Endothelial cell of umbilical vein (primary cell): ENCODE data around the gene RPS18. TPM values are rescaled to one million over a fixed set of nuclear protein-coding genes. Genes with fewer than 3 reads are reported as not detected.

Experiments used
- BruUV-seq: library from RNA; stranded (reverse); fragments of 400-500 nt; replicated peaks from 2 replicates; lab custom pipeline; 2021; lab: Mats Ljungman, UMichigan
- CTCF ChIA-PET: fragments of 300-600, 350-600 bp; sonication (Branson Sonifier 250); formaldehyde crosslinking; loops from one replicate; lab custom pipeline; 2021; ENCODE audit warnings: antibody characterized with exemption, inconsistent platforms; lab: Charles Lee
- POLR2A ChIA-PET: fragments of 300-600, 350-600 bp; sonication (Branson Sonifier 250); formaldehyde crosslinking; loops from one replicate; lab custom pipeline; 2021; ENCODE audit warnings: antibody characterized with exemption, inconsistent platforms; lab: Charles Lee
- DNase-seq: peaks from one replicate; pipeline ENCODE4 v3.0.0-alpha.2; 2011; ENCODE audit warnings: low read depth, low spot score
- FAIRE-seq: peaks from 2 replicates; lab custom pipeline; 2011; peaks lifted over from hg19 to GRCh38; lab: Jason Lieb, UNC
- H2AFZ ChIP-seq: 2 replicates; pipeline ENCODE4 v1.6.0; 2012; ENCODE audit warnings: low read depth, low read length, control low read depth, inconsistent platforms
- H3K27ac ChIP-seq: 2 replicates; pipeline ENCODE4 v1.5.1; 2011; ENCODE audit warnings: low read depth, mild to moderate bottlenecking, control low read depth, low read length, moderate library complexity; ENCODE audit not compliant: insufficient read depth
- H3K27me3 ChIP-seq, 2 experiments: 2 replicates each; pipeline versions ENCODE4 v1.6.0 to v1.6.1; 2011; ENCODE audit warnings: low read length in 2 of 2, mixed read lengths in 1 of 2; ENCODE audit not compliant: control insufficient read depth in 2 of 2, insufficient read depth in 2 of 2
- H3K36me3 ChIP-seq, 2 experiments: 2 replicates in 1 of 2; 3 replicates in 1 of 2; pipeline ENCODE4 v1.5.1; 2011; ENCODE audit warnings: low read length in 2 of 2, mild to moderate bottlenecking in 1 of 2, moderate library complexity in 1 of 2; ENCODE audit not compliant: control insufficient read depth in 2 of 2, insufficient read depth in 2 of 2; ENCODE audit errors: extremely low read depth in 1 of 2
- H3K4me1 ChIP-seq: 3 replicates; pipeline ENCODE4 v1.5.1; 2011; ENCODE audit warnings: mild to moderate bottlenecking, low read length; ENCODE audit not compliant: control insufficient read depth, insufficient read depth; ENCODE audit errors: extremely low read depth
- H3K4me2 ChIP-seq: 2 replicates; pipeline ENCODE4 v1.6.1; 2011; ENCODE audit warnings: low read length, control low read depth, mixed read lengths; ENCODE audit not compliant: insufficient read depth
- H3K4me3 ChIP-seq, 3 experiments: fragments of 200-600 bp in 1 of 3; sonication (generic), shearing (Covaris generic) in 1 of 3; replicated peaks in 1 of 3; 2 replicates each; pipeline ENCODE4 v1.5.1; 2011 to 2016; ENCODE audit warnings: control low read depth in 3 of 3, low read length in 3 of 3, mild to moderate bottlenecking in 2 of 3, inconsistent platforms in 1 of 3, low read depth in 1 of 3, moderate library complexity in 1 of 3; ENCODE audit not compliant: insufficient read depth in 1 of 3
- H3K79me2 ChIP-seq: 2 replicates; pipeline ENCODE4 v1.6.0; 2012; ENCODE audit warnings: low read length, inconsistent platforms; ENCODE audit not compliant: control insufficient read depth, insufficient read depth
- H3K9ac ChIP-seq: replicated peaks from 2 replicates; pipeline ENCODE3; 2011; ENCODE audit warnings: low read length, control low read depth; ENCODE audit not compliant: insufficient read depth; ENCODE audit errors: extremely low read depth
- H3K9me1 ChIP-seq: replicated peaks from 3 replicates; pipeline ENCODE4 v1.6.0; 2011; ENCODE audit warnings: mild to moderate bottlenecking, low read length; ENCODE audit not compliant: control insufficient read depth, insufficient read depth; ENCODE audit errors: extremely low read depth
- H3K9me3 ChIP-seq: replicated peaks from 2 replicates; pipeline ENCODE4 v1.5.1; 2012; ENCODE audit warnings: low read length, inconsistent platforms; ENCODE audit not compliant: control insufficient read depth, insufficient read depth
- H4K20me1 ChIP-seq: replicated peaks from 2 replicates; pipeline ENCODE3; 2011; ENCODE audit warnings: mild to moderate bottlenecking, low read length; ENCODE audit not compliant: control insufficient read depth, insufficient read depth; ENCODE audit errors: extremely low read depth
- FOS ChIP-seq: IDR thresholded peaks from 2 replicates; pipeline ENCODE4 v1.6.1; 2011; ENCODE audit warnings: mild to moderate bottlenecking, low read length, moderate library complexity, borderline replicate concordance; ENCODE audit not compliant: insufficient read depth
- GATA2 ChIP-seq: IDR thresholded peaks from 2 replicates; pipeline ENCODE4 v1.7.0; 2011; ENCODE audit warnings: low read depth, mild to moderate bottlenecking, moderate library complexity, mixed read lengths, low read length; ENCODE audit not compliant: insufficient read length, insufficient read depth
- JUN ChIP-seq: IDR thresholded peaks from 2 replicates; pipeline ENCODE4 v1.6.1; 2011; ENCODE audit warnings: borderline replicate concordance, low read depth; ENCODE audit not compliant: insufficient read length, insufficient read depth
- MAX ChIP-seq: IDR thresholded peaks from 2 replicates; pipeline ENCODE4 v1.6.1; 2011; ENCODE audit not compliant: insufficient read depth, insufficient read length
- POLR2A ChIP-seq: IDR thresholded peaks from 2 replicates; pipeline ENCODE4 v1.6.1; 2012; ENCODE audit warnings: low read depth, mild to moderate bottlenecking, control low read depth, low read length
- dilution Hi-C: fragments of 300-500 bp; cut with MboI; formaldehyde crosslinking; loops from one replicate; pipeline ENCODE4 v1.15.0; 2019; ENCODE audit warnings: low sequenced_read_pairs; ENCODE audit not compliant: extremely low pct_ligation_motif_present
- intact Hi-C: fragments of 100-400 bp; cut with micrococcal nuclease; formaldehyde crosslinking; loops from one replicate; pipeline ENCODE4 v1.10.0; 2022
- polyA plus RNA-seq, 4 experiments: library from polyadenylated mRNA; depleted of rRNA in 3 of 4; stranded (reverse) in 3 of 4; unstranded in 1 of 4; fragments of >200 nt; gene quantifications; 2 replicates each; pipeline versions ENCODE4 v1.2.1 to v1.2.3, GENCODE V29; 2011 to 2012; ENCODE audit warnings: missing spikeins in 1 of 4
- total RNA-seq: library from RNA; stranded (reverse); gene quantifications from 2 replicates; pipeline ENCODE4 v1.2.3, GENCODE V29; 2021

RPS18 gene
- total and polyA plus RNA-seq, 2 donors (not counting 3 experiments of a cell fraction or from before 2014, with no cell fraction given): 2,336 to 5,541 TPM

DNA sequence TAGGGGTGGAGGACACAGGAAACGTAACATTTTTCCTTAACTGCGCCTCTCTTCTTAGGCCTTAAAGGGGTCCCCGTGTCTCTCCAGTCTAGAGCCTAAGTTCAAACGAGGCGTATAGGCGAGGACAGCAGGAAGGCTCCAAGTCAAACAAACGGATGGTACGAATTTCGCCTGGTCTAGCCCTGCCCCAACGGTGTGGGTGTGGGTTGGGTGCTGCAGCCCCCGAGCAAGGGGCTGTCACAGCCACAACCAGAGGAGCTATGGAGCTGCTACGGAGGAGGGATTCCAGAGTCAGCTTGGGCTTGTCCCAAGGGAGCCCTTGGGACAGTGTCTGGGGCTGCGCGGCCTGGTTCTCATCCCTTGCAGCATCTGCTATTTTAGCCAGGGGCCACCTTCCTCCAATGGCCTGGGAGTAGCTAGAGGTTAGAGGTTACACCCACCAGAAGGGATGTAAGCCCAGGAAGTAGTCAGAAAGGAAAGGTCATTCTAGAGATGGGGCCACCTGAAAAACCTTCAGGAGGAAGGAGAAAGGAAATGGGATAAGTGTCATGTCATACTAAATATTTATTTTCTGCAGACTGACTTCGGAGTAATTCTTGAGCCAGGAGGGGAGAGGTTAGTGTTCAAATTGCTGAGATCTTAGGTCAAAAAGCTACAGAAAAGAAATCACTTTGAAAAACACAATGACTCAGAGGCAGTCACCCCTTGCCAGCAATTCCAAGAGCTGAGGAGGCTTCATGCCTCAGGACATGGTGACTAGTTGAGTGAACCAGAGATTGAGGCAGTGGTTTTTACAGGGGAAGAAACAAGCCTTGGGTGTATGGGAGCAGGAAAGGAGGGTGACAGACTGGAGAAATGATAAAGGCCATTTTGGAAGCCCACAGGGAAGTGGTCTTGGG lies 21.9 kb upstream of the RPS18 start:
- H3K4me3 ChIP-seq: peak overlapping the region; percentile 18 to 69 (median 38)
- H3K27me3 ChIP-seq: peaks cover 0 to 2% of the 10 kb centered on the region in 2 experiments
- FAIRE-seq: peak; percentile 67
- ChIA-PET POLR2A (interaction anchor here (0.7 to 2.7 kb wide), 5 partner anchors 22 to 278 kb away, joined by 3 to 12 read pairs (median 4); partner anchors contain the start of genes RING1, RPS18 and VPS52), CTCF (interaction anchor here (0.9 to 4.5 kb wide), 19 partner anchors 10 to 412 kb away, joined by 3 to 99 read pairs (median 13); partner anchors contain the start of genes HSD17B8, RGL2, RPS18 and TAP2)
- H3K9me1 ChIP-seq: no peaks in the 10 kb centered on the region
- BruUV-seq: TSS peak; percentile 96
- peak overlapping the region; percentile 78 for H3K4me2 ChIP-seq
- H3K4me1 ChIP-seq: peaks cover 23% of the 10 kb centered on the region
- DNase-seq: peak; percentile 52
- no peaks in the 10 kb centered on the region for H3K79me2 ChIP-seq
- dilution Hi-C loops (no loop called here), intact Hi-C loops (loop anchor here (1.0 to 10.0 kb wide), 4 partner anchors 21 to 365 kb away; partner anchors contain the start of genes RXRB, SLC39A7 and VPS52)
- H4K20me1 ChIP-seq: no peaks in the 10 kb centered on the region
- no peak for TF ChIP-seq POLR2A
- TF ChIP-seq FOS: peak; percentile 62
- no peak for TF ChIP-seq GATA2
- TF ChIP-seq JUN: peak; percentile 16
- no peak for TF ChIP-seq MAX
- peak overlapping the region; percentile 69 for H3K9ac ChIP-seq
- H3K36me3 ChIP-seq: peaks cover 0 to 2% of the 10 kb centered on the region in 2 experiments
- H3K9me3 ChIP-seq: no peaks in the 10 kb centered on the region
- H2AFZ ChIP-seq: peak overlapping the region; percentile 75
- H3K27ac ChIP-seq: peak overlapping the region; percentile 72
